Measurements from ENCODE around the gene AMFR. TPM values are rescaled to one million over a fixed set of nuclear protein-coding genes. Genes with fewer than 3 reads are reported as not detected.

The AMFR gene
- total RNA-seq, 1 donor from 2014 or later, result 136 TPM

DNA sequence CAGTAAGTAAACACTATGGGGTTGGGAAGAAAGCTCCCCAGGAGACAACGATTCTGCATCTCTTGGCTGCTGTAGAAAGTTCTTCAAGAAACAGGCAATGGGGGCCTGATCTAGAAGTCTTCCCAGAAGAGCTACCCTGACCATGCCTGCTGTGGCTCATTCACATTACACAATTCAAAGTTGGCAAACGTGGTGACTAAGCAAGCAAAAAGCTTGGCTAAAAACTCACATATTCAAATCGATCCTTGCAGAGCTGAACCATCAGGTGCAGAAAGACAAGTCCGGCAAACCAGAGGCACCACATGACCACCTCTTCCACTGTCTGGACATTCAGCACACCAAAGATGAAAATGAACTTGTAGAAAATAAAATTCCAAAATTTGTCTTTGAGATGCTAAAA lies 16.1 kb downstream of the AMFR start:
- Mint-ChIP-seq H3K4me3 (ENCODE audit: unreplicated experiment) (no peak overlapping the region), H3K36me3 (ENCODE audit: unreplicated experiment) (peaks cover 56% of the 10 kb centered on the region), H3K27me3 (ENCODE audit: unreplicated experiment) (no peaks in the 10 kb centered on the region), H3K27ac (ENCODE audit: unreplicated experiment) (no peak overlapping the region), H3K4me1 (ENCODE audit: unreplicated experiment) (peaks cover 4% of the 10 kb centered on the region), H3K9me3 (ENCODE audit: unreplicated experiment) (no peaks in the 10 kb centered on the region)
- TF ChIP-seq, protein P1, sequence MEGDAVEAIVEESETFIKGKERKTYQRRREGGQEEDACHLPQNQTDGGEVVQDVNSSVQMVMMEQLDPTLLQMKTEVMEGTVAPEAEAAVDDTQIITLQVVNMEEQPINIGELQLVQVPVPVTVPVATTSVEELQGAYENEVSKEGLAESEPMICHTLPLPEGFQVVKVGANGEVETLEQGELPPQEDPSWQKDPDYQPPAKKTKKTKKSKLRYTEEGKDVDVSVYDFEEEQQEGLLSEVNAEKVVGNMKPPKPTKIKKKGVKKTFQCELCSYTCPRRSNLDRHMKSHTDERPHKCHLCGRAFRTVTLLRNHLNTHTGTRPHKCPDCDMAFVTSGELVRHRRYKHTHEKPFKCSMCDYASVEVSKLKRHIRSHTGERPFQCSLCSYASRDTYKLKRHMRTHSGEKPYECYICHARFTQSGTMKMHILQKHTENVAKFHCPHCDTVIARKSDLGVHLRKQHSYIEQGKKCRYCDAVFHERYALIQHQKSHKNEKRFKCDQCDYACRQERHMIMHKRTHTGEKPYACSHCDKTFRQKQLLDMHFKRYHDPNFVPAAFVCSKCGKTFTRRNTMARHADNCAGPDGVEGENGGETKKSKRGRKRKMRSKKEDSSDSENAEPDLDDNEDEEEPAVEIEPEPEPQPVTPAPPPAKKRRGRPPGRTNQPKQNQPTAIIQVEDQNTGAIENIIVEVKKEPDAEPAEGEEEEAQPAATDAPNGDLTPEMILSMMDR (IDR thresholded peaks at IDR 0.05), result no peak
- DNase-seq (ENCODE audit: extremely low spot score, unreplicated experiment), result no peak

DNA sequence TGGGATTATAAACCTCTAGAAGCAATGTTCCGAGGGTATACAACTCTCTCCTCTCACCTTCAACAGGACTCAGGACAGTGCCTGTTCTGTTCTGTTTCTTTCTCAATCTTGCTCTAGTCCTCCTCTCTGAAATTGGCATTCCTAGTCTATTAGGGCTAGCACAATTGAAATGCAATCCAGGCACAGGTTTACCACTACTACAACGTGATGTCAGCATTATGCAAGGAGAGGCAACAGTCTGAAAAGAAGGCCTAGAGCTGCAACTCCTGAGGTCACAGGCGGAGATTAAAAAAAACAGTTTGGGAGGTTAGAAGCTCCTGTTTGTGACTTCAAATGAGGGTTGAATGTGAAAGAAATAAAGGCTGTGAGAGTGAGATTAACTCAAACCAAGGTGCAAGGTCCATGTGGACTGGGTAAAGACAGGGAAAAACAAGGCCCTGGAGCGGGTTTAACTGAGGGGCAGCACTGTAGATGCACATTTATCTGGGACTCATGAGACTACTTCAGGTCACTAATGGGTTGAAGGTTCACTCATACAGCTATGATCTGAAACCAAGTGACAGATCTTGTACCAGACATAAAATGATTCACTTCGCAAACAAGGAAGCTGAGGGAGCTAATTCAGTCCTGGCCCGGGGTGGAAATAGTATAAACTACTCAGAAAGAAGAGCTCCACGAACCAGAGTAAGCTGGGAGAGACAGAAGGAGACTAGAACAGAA lies 16.8 kb downstream of the AMFR start:
- Mint-ChIP-seq H3K27me3 (ENCODE audit: unreplicated experiment) (no peaks in the 10 kb centered on the region), H3K9me3 (ENCODE audit: unreplicated experiment) (no peaks in the 10 kb centered on the region), H3K27ac (ENCODE audit: unreplicated experiment) (no peak overlapping the region), H3K4me3 (ENCODE audit: unreplicated experiment) (no peak overlapping the region), H3K4me1 (ENCODE audit: unreplicated experiment) (peaks cover 1% of the 10 kb centered on the region), H3K36me3 (ENCODE audit: unreplicated experiment) (peaks cover 53% of the 10 kb centered on the region)
- DNase-seq (ENCODE audit: extremely low spot score, unreplicated experiment), result no peak
- TF ChIP-seq, protein P1 (IDR thresholded peaks at IDR 0.05), result no peak

DNA sequence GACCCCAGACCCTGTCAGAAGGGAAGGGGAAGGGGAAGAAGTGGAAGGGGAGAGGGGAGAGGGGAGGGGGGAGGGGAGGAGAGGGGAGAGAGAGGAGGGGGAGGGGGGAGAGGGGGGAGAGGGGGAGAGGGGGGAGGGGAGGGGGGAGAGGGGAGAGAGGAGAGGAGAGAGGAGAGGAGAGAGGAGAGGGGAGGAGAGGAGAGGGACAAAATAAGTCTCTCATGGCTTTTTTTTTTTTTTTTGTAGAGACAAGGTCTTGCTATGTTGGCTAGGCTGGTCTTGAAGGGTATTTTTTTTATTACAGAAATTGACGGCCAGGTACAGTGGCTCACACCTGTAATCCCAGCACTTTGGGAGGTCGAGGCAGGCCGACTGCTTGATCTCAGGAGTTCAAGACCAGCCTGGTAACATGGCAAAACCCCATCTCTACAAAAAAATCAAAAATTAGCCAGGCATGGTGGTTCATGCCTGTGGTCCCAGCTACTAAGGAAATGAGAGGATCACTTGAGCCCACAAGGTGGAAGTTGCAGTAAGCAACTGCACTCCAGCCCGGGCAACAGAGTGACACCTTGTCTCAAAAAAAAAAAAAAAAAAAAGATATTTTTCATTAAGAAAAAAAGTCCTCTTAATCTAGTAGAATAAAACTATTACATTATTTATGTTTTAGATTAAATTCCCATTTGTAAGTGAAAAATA lies 19.2 kb downstream of the AMFR start:
- Mint-ChIP-seq H3K27me3 (ENCODE audit: unreplicated experiment) (no peaks in the 10 kb centered on the region), H3K36me3 (ENCODE audit: unreplicated experiment) (peaks cover 55% of the 10 kb centered on the region), H3K4me3 (ENCODE audit: unreplicated experiment) (no peak overlapping the region), H3K9me3 (ENCODE audit: unreplicated experiment) (no peaks in the 10 kb centered on the region), H3K4me1 (ENCODE audit: unreplicated experiment) (no peaks in the 10 kb centered on the region), H3K27ac (ENCODE audit: unreplicated experiment) (no peak overlapping the region)
- DNase-seq (ENCODE audit: extremely low spot score, unreplicated experiment), result no peak
- TF ChIP-seq, protein P1 (IDR thresholded peaks at IDR 0.05), result no peak

DNA sequence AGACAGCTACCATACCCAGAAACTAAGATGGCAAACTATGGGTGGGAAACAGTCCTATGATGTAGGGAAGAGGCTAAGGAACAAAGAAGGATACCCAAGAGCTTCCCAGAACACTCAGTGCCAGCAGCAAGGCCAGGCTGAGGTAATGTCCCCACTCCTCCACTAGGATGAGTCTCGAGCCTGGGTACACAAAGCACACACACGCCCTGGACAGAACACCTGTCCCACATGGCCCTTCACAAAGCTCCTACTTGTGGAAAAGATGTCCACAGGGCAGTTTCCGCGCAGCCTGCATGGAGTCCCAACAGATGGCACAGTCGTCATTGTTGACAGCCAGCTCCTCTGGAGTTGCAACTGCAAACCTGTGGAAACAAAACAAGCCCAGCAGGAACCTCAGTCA lies 23.9 kb downstream of the AMFR start:
- Mint-ChIP-seq H3K4me3 (ENCODE audit: unreplicated experiment) (no peak overlapping the region), H3K27me3 (ENCODE audit: unreplicated experiment) (no peaks in the 10 kb centered on the region), H3K9me3 (ENCODE audit: unreplicated experiment) (no peaks in the 10 kb centered on the region), H3K4me1 (ENCODE audit: unreplicated experiment) (peaks cover 2% of the 10 kb centered on the region), H3K36me3 (ENCODE audit: unreplicated experiment) (peaks cover 55% of the 10 kb centered on the region), H3K27ac (ENCODE audit: unreplicated experiment) (no peak overlapping the region)
- TF ChIP-seq, protein P1 (IDR thresholded peaks at IDR 0.05), result peak; percentile 29
- no peak for DNase-seq (ENCODE audit: extremely low spot score, unreplicated experiment)

DNA sequence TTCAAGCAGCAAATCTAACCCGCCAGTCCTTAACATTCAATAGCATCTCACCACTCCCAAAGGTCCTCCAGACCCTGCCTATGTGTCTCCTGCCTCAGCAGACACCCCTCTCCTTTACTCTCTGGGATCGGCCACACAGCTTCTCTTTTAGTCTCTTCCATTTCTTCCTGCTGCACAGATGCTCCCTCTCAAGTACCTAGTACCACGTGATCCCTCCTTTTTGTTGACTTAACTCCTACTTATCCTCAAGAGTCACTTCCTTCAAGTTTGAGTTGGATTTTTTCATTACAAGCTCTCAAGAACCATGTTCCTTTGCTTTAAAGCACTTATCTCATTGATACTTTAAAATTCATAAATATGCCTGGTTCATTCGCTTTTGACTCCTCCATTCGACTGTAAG lies 24.9 kb downstream of the AMFR start:
- Mint-ChIP-seq H3K4me1 (ENCODE audit: unreplicated experiment) (peaks cover 2% of the 10 kb centered on the region), H3K4me3 (ENCODE audit: unreplicated experiment) (no peak overlapping the region), H3K27ac (ENCODE audit: unreplicated experiment) (no peak overlapping the region), H3K9me3 (ENCODE audit: unreplicated experiment) (no peaks in the 10 kb centered on the region), H3K36me3 (ENCODE audit: unreplicated experiment) (peaks cover 57% of the 10 kb centered on the region), H3K27me3 (ENCODE audit: unreplicated experiment) (no peaks in the 10 kb centered on the region)
- no peak for DNase-seq (ENCODE audit: extremely low spot score, unreplicated experiment)
- TF ChIP-seq, protein P1 (IDR thresholded peaks at IDR 0.05), result no peak

All from osteocyte (in vitro differentiated cells).